ENCODE measurements around the gene TPD52L1.
"Not testable (repeated sequence)": the region's sequence is repeated elsewhere in the genome, so short reads cannot be mapped to it uniquely, and the experiment has no call there.

Gene TPD52L1

DNA sequence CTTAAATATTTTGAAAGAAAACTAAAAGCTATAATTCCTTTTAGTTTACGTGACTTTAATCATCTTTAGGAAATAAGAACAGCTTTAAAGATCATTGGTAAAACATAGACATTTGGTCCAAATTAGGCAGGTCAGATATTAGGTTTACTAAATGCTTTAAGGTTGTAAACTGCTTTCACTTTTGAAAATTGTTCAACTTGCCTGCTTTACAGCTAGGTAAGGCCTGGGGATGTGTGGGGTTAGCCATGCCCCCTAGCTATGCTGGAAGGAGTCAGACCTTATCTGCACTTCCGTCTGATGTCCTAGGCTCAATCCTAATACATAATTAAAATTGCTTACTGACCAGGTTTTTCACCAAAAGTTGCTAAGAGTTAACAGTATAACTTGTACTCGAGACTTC, 30.5 kb upstream of the TPD52L1 start:
- no peak for TF ChIP-seq CTCF (IDR thresholded peaks at IDR 0.05; ENCODE audit: insufficient read depth, low read depth, low read length, missing control alignments)
- DNase-seq (ENCODE audit: low read depth): no peak
- no peak overlapping the region for H3K4me3 ChIP-seq (ENCODE audit: low read depth, low read length)

DNA sequence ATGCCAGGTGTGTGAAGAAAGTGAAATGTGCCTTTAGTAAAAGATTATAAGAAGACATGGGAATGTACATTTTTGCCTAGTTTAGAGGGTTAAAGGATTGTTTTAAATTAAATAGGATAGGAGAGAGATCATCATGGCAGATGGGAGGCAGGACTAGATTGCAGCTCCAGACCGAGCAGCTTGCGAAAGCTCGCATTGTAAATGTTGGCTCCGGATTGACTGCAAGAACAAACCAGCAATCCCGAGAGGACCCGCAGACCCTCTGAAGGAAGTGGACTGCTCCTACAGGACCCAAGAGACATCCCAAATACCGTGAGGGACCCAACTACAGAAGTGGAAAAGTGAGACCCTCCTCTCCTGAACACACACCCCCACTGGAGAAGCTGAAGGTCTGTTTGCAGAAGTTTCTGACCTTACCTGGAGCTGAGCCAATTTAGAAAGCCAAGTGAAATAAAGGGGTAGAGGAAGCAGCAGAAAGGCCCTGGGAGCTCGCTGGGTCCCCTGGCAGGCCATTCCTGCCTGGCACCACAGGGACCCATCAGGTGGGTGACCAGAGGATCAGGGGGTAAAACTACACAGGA, 30.0 kb upstream of the TPD52L1 start:
- no peak for DNase-seq (ENCODE audit: low read depth)
- no peak for TF ChIP-seq CTCF (IDR thresholded peaks at IDR 0.05; ENCODE audit: insufficient read depth, low read depth, low read length, missing control alignments)
- H3K4me3 ChIP-seq (ENCODE audit: low read depth, low read length): no peak overlapping the region

DNA sequence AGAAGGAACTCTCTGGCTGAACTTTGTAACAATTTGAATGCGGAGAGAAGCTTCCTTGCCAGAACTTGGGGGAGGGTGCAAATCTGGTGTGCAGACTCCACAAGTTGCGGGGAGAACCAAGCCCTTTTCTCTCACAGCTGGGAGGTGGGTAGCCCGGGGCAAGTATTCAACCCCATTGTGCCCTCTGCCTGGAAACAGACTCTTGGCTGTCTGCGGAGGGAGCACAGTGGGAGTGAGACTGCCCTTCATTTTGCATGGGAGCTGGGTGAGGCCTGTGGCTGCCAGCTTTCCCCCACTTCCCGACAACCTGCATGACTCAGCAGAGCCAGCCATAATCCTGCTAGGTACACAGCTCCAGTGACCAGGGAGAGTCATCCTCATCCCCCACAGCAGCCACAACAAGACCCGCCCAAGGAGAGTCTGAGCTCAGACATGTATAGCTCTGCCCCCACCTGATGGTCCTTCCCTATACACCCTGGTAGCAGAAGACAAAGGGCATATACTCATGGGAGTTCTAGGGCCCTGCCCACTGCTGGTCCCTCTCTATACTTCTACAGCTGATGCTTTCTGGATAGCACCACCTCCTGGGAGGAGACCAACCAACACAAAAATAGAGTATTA, 29.4 kb upstream of the TPD52L1 start:
- no peak for DNase-seq (ENCODE audit: low read depth)
- no peak for TF ChIP-seq CTCF (IDR thresholded peaks at IDR 0.05; ENCODE audit: insufficient read depth, low read depth, low read length, missing control alignments)
- H3K4me3 ChIP-seq (ENCODE audit: low read depth, low read length): no peak overlapping the region

- H3K4me3 ChIP-seq (ENCODE audit: low read depth, low read length); DNase-seq (ENCODE audit: low read depth): not testable (repeated sequence)
These were observed 27.7 kb upstream of the TPD52L1 start for GRCh38 chr6:125125856-125126255.

- no peak overlapping the region for H3K4me3 ChIP-seq (ENCODE audit: low read depth, low read length)
- no peak for DNase-seq (ENCODE audit: low read depth)
- TF ChIP-seq CTCF (IDR thresholded peaks at IDR 0.05; ENCODE audit: insufficient read depth, low read depth, low read length, missing control alignments): no peak
These were observed 24.2 kb upstream of the TPD52L1 start for GRCh38 chr6:125129354-125129753.

DNA sequence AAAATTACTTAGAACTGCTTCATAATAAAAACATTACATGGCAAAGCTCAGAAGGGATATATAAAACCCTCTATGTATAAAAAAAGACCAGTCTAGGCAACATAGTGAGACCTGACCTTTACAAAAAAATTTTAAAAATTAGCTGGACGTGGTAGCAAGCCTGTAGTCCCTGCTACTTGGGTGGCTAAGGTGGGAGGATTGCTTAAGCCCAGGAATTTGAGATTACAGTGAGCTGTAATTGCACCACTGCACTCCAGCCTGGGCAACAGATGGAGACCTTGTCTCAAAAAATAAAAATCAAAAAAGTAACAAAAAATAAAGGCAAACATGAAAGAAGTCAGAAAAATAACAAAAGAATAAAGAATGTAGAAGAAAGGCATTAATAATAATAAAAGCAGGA, 21.5 kb upstream of the TPD52L1 start:
- TF ChIP-seq CTCF (IDR thresholded peaks at IDR 0.05; ENCODE audit: insufficient read depth, low read depth, low read length, missing control alignments): no peak
- no peak overlapping the region for H3K4me3 ChIP-seq (ENCODE audit: low read depth, low read length)
- DNase-seq (ENCODE audit: low read depth): no peak

DNA sequence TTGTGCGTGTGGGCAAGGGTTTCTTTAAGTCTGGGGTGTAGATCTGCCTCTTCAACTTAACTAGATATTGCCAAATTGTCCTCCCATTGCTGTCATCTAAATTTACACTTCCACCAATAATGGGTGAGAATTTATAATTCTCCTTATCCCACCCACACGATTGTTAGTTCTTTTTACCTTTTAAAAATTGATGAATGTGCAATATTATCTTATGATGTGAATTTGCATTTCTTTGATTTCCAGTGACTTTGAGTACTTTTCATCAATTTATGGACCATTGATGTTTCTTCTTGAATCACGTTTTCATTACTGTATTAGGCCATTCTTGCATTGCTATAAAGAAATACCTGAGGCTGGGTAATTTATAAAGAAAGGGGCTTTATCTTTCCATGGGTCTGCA, 17.2 kb upstream of the TPD52L1 start:
- H3K4me3 ChIP-seq (ENCODE audit: low read depth, low read length): no peak overlapping the region
- no peak for DNase-seq (ENCODE audit: low read depth)
- TF ChIP-seq CTCF (IDR thresholded peaks at IDR 0.05; ENCODE audit: insufficient read depth, low read depth, low read length, missing control alignments): no peak

All from GM12865 (cell line).